Umbilical cord (tissue), 2 donors: ENCODE results near the gene ZMIZ1. TPM values are rescaled to one million over a fixed set of nuclear protein-coding genes. Genes with fewer than 3 reads are reported as not detected.

Source experiments
- DNase-seq: peaks from one replicate; pipeline ENCODE4 v3.0.0-alpha.2; 2015; ENCODE audit warnings: low spot score
- total RNA-seq: library from RNA; depleted of rRNA; stranded (reverse); fragments of >200 nt; gene quantifications from one replicate; pipeline ENCODE4 v1.2.3, GENCODE V29; 2014; ENCODE audit warnings: low replicate concordance; ENCODE audit not compliant: insufficient read depth

The ZMIZ1 gene
- total RNA-seq, 1 donor from 2014 or later, result 20.5 TPM

DNA sequence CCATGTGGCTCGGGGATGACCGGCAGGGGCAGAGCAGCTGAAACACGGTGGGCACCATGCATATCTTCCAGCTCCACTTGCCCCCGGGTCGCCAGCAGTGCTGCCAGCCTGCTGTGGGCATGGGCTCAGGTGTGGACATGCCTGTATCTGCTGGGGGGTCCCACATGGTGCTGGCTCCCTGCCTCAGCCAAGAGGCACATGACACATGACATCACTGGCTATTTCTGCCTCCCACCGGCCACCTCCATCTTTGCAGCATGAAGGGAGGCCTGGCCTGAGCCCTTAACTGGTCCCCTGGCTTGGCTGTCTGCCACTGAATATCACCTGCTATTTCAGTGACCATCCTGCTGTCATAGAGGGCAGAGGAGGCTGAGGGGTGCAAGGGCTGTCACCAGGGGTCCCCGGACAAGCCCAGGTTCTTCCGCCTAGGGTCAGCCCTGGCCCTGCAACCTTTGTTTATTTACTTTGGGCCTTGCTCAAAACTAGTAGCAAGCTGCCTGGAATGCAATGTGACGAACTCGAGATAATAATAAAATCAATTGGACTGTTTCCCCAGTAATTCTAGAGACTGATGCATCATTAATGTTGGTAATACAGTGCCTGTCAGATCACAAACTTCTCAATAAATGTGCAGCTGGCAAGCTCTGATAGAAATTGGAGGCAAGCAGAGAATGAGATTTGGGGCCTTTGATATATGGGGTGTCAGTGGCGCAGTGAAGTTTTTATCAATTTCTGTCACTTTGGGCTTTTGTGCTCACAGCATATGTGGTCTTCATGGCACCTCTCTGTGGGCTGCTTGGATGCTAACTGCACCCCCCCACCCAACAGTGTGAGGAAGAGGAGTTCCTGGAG lies 28.5 kb downstream of the ZMIZ1 start:
- no peak for DNase-seq

DNA sequence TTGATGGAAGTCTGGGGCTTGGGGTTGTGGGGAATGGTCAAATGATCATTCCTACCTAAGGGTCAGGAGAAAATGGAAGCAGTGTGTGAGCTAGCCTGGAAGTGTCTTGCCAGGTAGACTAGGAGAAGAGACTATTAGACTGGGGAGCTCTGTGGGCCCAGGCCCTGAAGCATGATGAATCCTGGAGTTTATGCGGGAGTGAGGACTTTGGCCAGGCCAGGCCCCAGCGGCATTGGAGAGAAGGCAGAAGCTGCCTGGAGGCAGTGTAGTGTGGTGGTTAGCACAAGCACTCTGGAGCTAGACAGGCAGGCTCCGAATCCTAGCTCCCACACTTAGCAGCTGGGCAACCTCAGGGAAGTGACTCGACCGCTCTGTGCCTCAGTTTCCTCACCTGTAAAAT lies 29.3 kb downstream of the ZMIZ1 start:
- no peak for DNase-seq

DNA sequence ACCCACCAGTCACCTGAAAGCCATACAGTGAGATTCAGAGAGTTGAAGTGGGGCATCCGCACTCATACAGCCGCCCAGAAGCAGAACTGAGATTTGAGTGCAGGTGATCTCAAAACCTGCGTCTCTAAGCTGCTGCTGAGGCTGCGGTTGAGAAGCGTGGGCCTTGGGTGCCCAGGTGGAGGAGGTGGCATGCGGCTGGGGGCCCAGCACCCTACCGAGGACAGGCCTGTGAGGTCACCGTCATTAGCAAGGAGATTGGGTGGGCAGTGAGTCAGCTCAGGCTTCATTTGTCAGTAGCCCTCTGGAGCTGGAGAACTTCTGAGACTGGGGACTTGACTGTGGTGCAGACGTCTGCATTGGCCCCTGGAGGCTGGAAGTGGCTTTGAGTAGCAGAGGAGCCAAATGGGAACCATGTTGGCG lies 29.8 kb downstream of the ZMIZ1 start:
- DNase-seq, result no peak

DNA sequence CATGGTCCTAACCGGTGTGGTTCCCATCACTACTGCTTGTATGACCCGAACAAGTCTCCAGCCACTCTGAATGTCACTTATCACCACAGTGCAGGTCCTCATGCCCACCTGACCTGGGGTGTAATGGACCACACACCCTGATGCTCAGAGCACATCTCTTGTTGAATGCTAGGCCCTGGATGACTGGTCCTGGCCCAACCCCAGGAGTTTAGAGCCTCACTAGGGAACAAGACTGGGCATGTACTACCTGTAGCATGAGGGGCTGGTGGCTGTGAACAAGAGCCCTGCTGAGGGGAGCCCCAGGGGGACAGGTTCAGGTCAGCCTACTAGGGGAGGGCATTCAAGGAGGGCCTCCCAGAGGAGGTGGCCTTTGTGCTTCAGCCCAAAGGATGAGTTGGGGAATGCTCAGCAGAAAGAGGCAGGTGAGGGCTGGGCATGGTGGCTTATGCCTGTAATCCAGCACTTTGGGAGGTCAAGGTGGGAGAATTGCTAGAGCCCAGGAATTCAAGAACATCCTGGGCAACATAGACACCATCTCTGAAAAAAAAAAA lies 31.2 kb downstream of the ZMIZ1 start:
- DNase-seq, result no peak

DNA sequence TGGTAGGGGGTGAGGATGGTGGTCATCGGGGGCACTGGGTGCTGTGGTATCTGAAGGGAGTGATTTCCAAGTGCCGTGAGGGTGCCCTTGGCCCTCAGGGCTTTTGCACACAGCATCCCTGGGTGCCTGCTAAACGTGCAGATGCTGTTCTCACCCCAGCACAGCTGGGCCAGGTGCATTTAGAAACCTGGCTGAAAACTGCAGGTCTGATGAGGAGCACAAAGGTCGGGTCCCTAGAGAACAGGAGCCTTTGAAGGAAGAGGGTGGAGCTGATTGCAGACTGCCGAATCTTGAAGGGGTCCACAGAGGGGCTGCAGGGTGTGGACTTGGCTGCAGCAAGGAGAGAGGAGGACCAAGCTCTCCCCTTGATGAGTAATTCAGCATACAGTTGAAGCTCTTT lies 32.0 kb downstream of the ZMIZ1 start:
- DNase-seq, result no peak

DNA sequence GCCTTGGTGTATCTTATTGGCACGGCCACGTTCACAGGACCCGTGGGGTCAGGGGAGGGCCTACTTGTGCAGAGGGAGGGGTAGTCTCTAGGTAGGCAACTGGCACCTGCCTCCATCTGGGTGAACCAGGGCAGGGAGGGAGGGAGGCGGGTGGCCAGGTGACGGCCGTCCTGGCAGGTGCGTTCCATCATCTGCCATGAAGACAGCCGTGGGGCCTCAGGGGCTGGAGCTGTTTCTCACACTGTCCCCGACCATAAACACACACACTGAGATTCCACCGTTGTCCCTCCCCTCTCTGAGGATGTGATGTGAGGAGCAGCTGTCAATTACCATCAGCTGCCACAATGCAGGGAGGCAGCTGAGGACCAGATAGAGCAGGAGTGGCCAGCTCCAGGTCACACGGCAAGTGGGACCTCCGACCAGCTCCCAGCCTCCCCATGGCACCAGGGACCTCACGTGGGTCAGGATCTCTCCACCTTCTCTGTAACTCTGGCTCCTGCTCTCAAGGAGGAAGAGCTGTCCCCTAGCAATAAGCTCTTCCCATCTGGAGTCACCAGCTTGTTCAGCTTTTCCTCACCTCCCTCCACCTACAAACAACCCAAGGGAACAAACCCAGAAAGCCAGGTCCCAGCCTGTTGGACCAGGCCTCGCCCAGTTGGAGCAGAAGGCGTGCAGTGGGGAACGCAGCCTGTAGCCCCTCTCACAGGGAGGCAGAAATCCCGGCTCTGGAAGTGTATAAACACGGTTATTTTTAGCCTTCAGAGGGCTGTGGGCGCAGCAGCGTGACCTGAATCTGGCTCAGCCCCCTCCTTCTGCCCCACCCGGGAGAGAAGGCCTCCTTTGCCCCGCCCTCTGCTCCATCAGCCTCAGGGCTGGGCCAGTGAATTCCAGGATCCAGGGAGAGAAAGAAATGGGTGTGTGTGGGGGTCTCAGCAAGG lies 33.1 kb downstream of the ZMIZ1 start:
- DNase-seq, result peak; percentile 85

DNA sequence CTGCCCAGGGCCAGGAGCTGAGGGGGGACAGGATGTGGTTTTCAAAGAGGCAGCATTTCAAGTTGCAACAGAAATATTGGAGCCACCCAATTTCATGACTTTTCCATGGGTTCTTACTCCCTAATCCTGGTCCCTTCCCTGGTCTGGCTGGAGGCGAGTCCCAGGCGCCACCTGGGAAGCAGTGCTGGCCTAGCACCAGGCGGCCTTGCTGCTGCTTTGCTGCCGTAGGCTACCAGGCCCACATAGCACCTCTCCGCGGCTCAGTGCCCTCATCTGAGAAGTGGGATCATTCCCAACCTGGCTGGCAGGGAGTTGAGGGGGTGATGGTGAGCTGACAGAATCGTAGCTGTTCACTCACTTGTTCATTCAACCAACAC lies 33.7 kb downstream of the ZMIZ1 start:
- no peak for DNase-seq

DNA sequence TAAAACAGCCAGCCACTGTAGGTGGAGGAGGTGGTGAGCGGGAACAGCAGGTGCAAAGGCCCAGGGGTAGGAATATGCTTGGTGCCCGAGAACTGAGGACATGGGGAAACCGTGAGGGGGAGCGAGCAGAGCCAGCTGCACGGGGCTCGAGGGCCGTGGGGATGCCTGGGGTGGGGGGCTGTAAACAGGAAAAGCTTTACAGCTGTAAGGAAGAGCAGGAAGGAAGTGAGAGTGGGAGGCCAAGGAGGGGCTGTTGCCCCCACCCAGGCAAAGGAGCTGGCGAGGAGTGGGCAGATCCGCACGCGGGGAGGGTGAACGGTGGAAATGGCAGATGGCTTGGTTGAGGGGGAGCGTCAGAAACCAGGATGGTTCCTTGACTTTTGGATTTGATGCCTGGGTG lies 34.4 kb downstream of the ZMIZ1 start:
- DNase-seq, result no peak

DNA sequence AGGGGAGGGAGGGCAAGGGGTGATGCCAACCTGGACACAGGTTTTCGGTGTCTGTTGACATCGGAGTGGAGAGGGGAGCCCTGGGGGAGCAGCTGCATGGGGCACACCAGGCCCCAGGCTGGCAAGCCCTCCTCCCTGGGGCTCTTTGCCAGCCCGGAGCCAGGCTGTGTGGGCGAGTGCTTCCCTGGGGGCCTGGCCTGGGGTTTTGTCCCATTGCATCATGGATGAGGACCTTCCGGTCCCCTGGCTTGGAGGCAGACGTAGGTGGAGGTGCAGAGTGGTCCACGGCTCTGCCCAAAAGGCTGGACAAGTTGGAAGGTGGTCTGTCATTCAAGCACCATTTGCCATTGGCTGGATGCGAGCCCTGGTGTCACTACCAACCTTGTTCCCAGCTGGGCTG lies 34.8 kb downstream of the ZMIZ1 start:
- DNase-seq, result no peak

DNA sequence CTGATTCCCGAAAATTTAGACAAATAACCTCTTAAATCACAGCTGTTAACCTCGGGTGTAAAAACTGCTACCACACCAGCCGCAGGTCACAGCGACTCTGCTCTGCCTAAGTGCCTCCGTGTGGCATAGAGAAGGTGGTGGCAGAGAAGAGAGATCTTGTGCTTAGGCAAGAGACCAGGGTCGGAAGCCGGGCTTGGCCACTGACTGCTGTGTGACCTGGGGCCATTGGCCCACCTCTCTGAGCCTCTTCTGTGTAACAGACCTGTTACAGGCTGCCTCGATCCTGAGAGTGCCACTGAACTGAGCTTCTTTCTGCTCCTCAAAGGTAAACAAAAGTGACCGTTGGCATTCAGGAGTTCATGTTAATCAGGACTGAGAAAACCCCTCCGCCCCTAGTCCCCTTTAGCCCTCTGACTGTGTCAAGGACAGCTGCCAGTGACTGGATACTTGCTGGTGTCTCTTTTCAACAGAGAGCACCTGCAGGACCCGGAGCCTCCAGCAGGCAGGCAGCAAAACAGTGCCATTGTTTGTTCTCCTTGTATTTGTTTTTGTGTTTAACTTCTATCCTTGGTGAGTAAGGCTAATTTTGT lies 36.5 kb downstream of the ZMIZ1 start:
- DNase-seq, result no peak

DNA sequence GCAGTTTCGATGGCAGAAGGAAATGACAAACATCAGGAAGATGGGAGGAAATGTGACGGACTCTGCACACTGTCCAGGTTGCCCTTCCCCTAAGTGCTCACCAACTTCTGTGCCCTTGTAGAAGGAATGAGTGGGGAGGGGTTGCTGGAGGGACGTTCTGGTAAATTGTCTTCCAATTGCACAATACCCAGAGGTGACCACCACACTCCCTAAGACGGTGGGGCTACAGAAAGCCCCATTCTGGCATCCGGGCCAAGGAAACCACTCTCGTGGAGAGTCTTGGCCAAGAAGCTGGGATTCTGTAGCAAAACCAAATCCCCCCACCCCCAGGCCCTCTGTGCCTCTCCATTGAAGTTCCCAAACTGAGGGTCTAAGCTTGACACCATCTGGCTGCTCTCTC lies 37.1 kb downstream of the ZMIZ1 start:
- DNase-seq, result no peak

DNA sequence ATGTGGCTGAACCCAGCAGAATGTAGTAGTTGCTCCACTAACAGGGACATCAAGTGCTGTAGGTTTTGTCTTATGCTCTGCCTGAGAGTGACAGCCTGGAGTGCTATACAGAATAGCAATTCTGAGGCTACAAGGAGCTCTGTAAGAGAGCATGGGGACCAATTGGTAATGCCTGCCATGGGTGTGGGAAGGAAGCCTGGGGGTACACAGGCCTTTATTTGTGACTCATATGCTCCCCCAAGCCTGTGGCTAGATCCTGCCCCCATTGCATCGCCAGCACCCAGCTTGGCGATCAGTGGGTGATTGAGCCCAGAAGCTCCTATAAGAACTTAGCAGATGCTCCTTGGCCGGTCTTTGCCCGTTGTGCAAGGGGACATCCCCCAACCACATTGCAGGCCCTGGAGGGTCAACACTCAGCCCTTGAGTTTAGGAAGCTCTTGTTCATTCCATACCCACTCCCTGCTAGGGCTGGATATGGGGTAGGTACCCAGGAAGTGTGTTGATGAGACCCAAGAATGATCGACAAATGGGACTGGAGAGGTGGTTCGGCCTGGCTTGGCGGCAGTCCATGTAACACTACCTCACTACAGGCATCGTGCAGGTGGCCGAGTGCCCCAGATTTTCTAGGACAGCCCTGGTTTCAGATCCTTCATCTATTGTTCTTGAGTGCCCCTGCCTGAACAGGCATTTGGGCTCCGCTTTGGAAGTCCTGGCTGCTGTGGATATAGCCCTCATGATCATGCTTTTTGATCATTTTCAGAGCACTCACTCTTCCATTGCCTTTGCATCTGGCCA lies 37.7 kb downstream of the ZMIZ1 start:
- no peak for DNase-seq

DNA sequence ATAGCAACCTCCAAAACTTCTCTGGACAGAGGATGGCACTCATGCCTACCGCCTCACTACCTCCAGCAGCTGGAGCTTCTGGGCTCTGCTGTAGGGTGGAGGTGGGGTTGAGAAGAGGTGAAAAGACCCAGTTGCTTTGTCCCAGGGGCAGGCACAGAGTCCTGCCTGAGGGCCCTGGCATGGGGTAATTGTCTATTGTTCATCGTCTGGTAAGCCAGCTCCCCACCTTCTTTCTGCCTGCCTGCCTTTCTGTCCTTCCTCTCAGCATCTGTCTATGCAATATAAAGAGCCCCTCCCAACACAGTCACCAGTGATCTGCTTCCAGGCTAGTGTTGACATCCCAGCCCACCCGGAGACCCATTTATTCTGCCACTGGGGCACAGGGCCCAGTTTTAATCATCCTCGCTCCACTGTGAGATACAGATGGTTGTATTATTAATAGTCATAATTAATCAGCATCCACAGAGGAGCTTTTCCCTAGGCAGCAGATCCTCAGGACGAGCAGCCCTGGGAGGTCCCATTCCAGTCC lies 39.0 kb downstream of the ZMIZ1 start:
- DNase-seq, result no peak

DNA sequence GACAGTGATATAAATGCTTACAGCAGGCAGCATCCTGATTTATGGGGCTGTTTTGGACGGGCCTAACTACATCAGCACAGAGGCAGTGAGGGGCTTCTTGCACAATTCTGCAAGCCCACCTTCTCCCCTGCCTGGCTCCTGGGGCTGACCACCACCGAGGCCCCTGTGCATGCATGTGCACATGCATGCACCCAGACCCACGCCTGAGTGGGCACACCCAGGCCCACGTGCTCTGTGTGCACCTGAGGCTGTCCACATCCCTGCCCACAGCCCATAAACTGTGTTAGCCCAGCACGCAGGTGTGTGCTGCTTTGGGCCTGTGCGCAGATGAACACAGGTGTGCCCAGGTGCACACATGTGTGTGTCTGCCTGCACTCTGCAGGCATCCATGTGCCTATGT lies 40.0 kb downstream of the ZMIZ1 start:
- DNase-seq, result no peak

DNA sequence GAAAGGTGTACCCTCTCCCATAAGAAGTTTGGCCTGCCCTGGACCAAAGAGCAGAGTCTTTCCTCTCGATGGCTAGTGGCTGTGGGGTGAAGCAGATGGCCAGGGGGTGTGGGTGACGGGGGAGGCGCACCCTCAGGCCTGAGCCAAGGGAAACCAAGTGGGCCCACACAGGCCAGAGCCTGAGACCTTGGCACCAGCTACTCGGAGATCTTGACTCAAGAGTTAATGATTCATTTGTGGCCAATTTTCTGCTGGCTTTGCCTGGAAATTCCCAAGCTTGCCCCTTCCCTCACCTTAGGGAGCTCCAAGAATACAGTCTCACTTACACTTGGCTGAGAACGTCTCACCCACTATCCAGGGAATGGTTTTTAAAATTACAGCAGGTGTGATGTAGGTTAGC lies 42.7 kb downstream of the ZMIZ1 start:
- DNase-seq, result no peak

DNA sequence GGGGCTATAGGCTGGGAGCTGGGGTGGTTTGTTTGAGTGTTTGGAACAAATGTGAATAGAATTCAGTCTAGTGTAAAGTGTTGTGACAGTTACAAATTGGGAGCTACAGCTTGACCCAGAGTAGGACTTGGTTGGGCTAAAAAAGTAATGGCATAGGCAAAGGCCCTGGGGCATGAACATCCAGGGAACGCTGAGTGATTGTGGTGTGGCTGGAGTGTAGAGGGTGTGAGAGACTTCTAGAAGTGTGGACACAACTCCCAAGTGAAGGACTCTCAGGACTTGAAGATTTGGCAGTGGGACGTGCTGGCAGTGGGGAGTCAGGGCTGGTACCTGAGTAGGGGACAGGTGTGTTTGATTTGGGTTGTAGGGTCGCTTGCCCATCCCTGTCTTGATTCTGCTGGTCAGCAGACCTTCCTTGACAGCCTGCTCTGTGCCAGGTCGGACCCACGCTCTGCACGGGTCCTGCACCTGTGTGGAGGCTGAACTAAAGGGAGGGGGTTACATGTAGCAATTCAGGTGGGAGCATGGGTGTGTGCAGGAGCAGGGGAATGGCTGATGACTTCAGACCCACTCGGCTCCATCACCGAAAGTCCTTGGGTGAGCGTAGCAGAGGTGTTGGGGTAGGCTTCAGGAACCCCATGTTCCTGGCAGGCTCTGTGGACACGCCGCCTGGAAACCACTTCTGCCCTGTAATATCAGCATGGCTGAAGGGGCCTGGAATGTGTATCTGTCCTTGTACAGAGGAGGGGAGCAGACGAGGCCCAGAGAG lies 43.3 kb downstream of the ZMIZ1 start:
- no peak for DNase-seq

DNA sequence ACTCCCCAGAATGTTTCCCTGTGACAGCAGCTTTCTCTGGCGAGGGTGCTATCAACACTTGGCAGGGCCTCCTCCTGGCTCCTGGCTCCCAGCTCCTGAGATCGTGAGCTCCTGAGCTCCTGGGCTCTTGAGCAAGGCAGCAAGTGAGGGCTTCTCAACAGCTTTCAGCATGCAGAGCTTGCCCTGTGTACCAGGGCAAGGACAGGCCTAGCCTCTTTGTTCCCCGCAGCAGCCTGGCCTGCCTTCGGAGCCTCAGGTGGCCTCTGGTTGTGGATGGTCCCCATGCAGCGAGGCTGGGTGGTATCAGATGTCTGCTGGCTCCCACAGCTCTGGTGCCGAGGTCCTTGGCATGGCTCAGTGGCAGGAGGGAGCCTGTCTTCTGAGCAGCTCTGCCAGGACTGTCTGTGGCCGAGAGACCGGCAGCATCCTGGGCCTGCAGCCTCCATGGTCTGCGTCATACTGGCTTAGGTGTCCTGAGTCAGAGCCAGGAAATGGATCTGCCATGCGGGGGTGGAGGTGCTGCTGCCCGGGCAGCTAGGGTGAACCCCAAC lies 44.2 kb downstream of the ZMIZ1 start:
- peak; percentile 56 for DNase-seq

DNA sequence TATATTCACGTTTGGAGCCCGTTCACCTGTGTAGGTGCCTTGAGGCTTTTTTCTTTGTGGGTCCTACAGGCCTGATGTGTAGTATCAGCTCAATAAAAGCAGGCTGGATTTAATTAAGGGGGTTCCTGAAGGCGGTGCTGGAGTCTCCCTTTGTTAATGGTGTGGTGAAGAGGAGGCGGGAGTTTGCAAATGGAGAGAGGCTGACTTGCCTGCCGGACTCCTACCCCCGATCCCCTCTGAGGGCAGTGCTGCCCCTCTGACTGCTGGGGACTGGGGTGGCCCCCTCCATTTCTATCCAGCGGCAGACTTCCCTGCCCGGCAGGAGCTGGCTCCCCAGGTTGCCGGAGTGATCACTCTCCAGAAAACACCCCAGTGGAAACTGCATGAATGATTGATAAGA lies 45.1 kb downstream of the ZMIZ1 start:
- DNase-seq, result no peak

DNA sequence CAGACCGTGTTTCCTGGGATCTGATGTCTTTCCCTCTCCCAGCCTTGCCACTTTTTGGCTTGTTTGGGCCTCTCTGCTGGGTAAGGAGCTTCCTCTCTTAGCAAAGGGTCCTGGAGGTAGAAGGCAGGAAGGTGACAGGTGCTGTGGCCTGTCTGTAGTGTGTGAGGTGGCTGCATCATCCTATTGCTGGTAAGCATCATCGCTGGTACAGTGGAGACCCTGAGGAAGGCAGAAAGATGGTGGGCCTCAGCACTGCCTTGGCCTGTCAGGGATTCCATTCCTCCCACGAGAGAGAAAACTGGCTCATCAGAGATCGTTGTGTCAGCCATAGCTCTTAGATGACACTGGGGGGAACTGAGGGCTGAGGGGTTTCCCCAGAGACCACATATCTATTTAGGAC lies 46.5 kb downstream of the ZMIZ1 start:
- DNase-seq, result no peak

DNA sequence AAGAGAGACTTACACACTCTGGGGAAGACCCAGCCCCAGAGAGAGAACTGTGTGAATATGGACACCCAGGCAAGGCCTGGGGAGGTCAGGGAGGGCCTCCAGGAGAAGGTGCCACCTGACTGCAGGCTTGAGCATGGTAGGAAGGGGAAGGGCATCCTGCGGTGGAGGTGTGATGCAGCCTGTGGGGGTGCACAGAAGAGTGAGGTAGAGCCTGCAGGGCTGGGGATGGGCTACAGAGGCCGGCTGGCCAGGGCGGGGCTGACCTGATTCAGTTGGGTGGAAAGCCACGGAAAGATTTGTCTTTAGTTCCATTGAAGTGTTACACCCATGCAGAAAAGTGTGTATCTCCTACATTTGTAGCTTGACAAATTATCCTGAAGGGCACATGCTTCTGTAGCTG lies 47.6 kb downstream of the ZMIZ1 start:
- DNase-seq, result no peak
